Endothelial cell (in vitro differentiated cells): ENCODE data around the gene SPEM3. TPM values are rescaled to one million over a fixed set of nuclear protein-coding genes. Genes with fewer than 3 reads are reported as not detected.

Experiments used
- DNase-seq: peaks from one replicate; pipeline ENCODE4 v3.0.0; 2021; ENCODE audit warnings: low spot score
- H3K27ac Mint-ChIP-seq: one replicate; pipeline ENCODE4 v1.8.0; 2021; ENCODE audit warnings: mixed read lengths, inconsistent platforms; ENCODE audit not compliant: unreplicated experiment
- H3K27me3 Mint-ChIP-seq: one replicate; pipeline ENCODE4 v1.8.0; 2021; ENCODE audit warnings: mild to moderate bottlenecking, moderate library complexity, mixed read lengths, inconsistent platforms; ENCODE audit not compliant: unreplicated experiment
- H3K36me3 Mint-ChIP-seq: one replicate; pipeline ENCODE4 v1.8.0; 2021; ENCODE audit warnings: mild to moderate bottlenecking, low read depth, mixed read lengths, inconsistent platforms; ENCODE audit not compliant: unreplicated experiment
- H3K4me1 Mint-ChIP-seq: one replicate; pipeline ENCODE4 v1.8.0; 2021; ENCODE audit warnings: mild to moderate bottlenecking, mixed read lengths, inconsistent platforms; ENCODE audit not compliant: unreplicated experiment
- H3K4me3 Mint-ChIP-seq: one replicate; pipeline ENCODE4 v1.8.0; 2021; ENCODE audit warnings: mild to moderate bottlenecking, mixed read lengths, inconsistent platforms; ENCODE audit not compliant: unreplicated experiment
- H3K9me3 Mint-ChIP-seq: one replicate; pipeline ENCODE4 v1.8.0; 2021; ENCODE audit warnings: mixed read lengths, inconsistent platforms; ENCODE audit not compliant: unreplicated experiment
- total RNA-seq: library from RNA; stranded (reverse); fragmentation: NEBNext Ultra II Directional; extraction: Animal tissue kit (Norgen Biotek cat#: 25700); gene quantifications from one replicate; pipeline ENCODE4 v1.2.1, GENCODE V29; 2021; ENCODE audit not compliant: unreplicated experiment
- TF ChIP-seq, protein P1 (sequence below): fragments of 200-600 bp; sonication (generic); IDR thresholded peaks from one replicate; pipeline ENCODE4 v1.5.0; 2021; ENCODE audit warnings: antibody characterized with exemption; ENCODE audit not compliant: unreplicated experiment

The SPEM3 gene
- total RNA-seq, 1 donor from 2014 or later: not detected

DNA sequence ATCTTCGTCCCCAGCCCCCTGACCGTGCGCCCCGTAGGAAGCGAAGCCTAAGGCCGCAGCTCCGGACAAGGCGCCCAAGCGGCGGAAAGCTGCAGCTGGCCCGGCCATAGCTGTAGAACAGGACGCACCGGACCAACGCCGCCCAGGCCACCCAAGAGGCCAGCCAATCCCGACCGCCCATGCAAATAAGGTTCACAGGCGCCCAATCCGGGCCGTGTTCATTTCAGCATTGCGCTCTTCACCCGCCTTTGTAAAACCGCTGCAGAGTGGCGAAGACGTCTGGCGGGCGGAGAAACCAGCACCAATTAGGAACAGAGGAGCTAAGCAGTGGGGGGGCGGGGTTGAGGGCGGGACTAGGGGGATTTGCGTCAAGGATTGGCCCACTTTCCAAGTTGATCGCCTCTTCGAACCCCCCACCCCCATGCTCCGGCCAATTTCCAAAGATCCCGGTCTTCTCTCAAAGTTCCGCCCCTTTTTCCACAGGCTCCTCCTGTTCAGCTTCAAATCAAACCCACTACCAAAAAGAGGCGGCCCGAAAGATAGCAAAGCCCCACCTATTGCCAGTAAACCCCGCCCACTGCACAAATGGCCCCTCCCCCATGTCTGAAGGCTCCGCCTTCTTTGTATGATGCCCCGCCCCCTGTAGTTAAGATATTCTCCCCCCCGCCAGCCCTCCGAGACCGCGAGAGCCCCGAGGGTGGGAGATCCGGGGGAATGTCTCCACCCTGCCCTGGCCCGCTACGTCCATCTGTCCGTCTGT is 24.5 kb upstream of the SPEM3 start, which contains the start of gene TMEM256:
TSS of gene TMEM256 (minus strand) at position 121 of the 760 bp plus-strand sequence. CDS start at position 108, 13 bp downstream.
- Mint-ChIP-seq H3K27ac (peak within 1 kb of the TSS; percentile 80), H3K4me3 (peak within 1 kb of the TSS; percentile 92), H3K4me1 (peaks cover 24% of the 10 kb centered on the region), H3K36me3 (peaks cover 3% of the 10 kb centered on the region), H3K9me3 (no peaks in the 10 kb centered on the region), H3K27me3 (peaks cover 6% of the 10 kb centered on the region)
- TF ChIP-seq, protein P1, sequence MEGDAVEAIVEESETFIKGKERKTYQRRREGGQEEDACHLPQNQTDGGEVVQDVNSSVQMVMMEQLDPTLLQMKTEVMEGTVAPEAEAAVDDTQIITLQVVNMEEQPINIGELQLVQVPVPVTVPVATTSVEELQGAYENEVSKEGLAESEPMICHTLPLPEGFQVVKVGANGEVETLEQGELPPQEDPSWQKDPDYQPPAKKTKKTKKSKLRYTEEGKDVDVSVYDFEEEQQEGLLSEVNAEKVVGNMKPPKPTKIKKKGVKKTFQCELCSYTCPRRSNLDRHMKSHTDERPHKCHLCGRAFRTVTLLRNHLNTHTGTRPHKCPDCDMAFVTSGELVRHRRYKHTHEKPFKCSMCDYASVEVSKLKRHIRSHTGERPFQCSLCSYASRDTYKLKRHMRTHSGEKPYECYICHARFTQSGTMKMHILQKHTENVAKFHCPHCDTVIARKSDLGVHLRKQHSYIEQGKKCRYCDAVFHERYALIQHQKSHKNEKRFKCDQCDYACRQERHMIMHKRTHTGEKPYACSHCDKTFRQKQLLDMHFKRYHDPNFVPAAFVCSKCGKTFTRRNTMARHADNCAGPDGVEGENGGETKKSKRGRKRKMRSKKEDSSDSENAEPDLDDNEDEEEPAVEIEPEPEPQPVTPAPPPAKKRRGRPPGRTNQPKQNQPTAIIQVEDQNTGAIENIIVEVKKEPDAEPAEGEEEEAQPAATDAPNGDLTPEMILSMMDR: no peak
- DNase-seq: peak; percentile 96

DNA sequence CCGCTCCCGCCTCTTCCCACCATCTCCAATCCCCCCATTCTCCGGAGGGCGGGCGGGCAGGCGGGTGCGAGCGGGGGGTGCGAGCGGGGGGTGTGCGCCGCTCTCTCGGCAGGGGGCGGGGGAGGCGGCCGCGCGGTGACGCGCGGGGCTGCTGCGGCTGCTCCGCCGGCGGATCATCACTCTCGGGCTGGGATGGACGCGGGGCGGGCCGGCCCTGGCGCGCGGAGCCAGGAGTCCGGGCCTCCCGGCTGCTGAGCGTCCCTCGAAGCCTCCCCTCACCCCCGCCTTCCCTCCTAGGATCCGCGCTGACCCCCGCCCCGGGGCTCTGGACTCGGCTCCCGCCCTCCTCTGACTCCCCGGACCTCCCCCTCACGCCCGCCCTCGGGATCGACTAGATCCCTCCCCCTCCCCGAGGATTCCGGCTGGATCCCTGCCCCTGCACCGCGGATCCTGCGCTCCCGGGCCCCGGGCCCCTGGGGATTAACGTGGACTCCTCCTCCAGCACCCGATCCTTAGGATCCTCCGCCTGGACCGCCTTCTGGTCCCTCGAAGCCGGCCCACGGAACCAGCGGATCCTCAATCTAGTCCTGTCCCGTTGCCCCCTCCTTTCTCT is 23.8 kb upstream of the SPEM3 start:
- Mint-ChIP-seq H3K9me3 (no peaks in the 10 kb centered on the region), H3K27ac (no peak overlapping the region), H3K36me3 (peaks cover 10% of the 10 kb centered on the region), H3K27me3 (peaks cover 8% of the 10 kb centered on the region), H3K4me3 (peak overlapping the region; percentile 92), H3K4me1 (peaks cover 25% of the 10 kb centered on the region)
- peak; percentile 49 for DNase-seq
- TF ChIP-seq, protein P1: no peak

DNA sequence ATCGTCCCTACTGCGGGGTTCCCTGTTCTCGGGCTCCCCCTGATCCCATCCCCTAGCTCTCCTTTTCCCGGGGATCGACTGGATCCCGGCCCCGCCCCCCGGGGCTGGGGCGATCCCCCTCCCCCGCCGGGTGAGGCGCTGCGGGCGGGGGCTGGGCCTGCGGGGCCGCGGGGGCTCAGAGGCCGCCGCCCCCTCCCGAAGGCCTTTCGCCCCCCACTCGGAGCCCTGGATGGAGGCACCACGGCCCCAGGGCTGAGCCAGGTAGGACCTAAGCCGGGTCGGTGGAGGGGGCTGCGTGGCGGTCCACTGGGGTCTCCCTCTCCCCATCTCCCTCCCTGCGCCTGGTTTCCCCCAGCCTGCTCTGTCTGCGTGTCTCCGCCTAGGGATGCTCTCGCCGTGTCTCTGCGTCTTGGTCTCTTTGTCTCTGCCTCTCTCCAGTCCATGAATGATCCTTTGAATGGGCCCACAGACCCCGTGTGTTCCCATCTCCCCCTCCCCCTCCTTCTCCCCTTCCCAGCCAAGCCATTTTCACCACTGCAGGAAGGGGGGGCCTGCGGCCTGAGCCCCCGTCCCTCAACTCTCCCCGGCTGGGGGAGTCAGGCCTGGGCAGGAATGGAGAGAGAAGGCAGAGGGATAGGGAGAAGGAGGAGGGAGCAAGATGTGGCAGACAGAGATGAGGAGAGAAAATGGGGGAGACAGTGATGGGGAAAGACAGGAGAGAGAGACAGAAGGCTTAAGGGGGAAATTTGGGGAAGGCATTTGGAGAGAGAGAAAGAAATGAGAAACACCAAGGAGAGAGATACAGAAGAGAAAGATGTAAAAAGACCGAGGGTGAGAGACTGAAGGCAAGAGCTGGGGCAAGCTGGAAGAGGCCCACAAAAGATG is 23.1 kb upstream of the SPEM3 start:
- H3K9me3 Mint-ChIP-seq: no peaks in the 10 kb centered on the region
- H3K27ac Mint-ChIP-seq: peak overlapping the region; percentile 83
- H3K4me3 Mint-ChIP-seq: peak overlapping the region; percentile 94
- peaks cover 28% of the 10 kb centered on the region for H3K4me1 Mint-ChIP-seq
- H3K27me3 Mint-ChIP-seq: peaks cover 11% of the 10 kb centered on the region
- TF ChIP-seq, protein P1: no peak
- DNase-seq: no peak
- H3K36me3 Mint-ChIP-seq: peaks cover 17% of the 10 kb centered on the region

DNA sequence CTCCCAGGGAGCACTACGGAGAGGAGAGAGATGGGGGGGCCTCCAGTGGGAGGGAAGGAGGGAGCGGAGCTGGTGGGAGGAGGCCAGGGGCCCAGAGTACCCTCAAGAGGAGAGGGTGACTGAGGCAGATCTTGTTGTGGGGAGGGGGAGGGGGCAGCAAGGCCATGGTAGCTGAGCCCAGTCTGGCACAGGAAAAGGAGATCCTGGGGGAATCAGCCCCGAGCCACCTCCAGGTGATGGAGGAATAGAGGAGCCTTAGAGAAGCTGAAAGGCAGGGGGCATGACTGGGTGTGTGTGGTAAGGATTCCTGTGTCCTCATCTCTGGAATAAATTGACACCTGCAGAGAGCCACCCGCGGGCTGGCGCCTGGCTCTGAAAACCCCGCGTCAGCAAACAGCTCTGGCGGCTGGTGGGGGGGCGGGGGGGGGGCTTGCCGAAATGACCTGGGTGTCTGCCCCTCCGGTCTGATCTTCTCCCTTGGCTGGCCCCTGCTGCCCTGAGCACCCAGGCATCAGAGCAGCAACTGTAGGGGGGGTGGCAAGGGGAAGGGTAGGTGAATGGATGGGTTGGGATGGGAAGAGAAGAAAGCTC is 22.3 kb upstream of the SPEM3 start:
- Mint-ChIP-seq H3K9me3 (no peaks in the 10 kb centered on the region), H3K27ac (peak overlapping the region; percentile 21), H3K4me1 (peaks cover 28% of the 10 kb centered on the region), H3K36me3 (peaks cover 17% of the 10 kb centered on the region), H3K27me3 (peaks cover 13% of the 10 kb centered on the region), H3K4me3 (peak overlapping the region; percentile 94)
- TF ChIP-seq, protein P1: no peak
- DNase-seq: no peak
